Right lobe of liver (tissue), 4 donors: ENCODE data around the gene SAP30BP.

Experiments used
- CTCF ChIP-seq, 4 donors: fragments of 200-600 bp in 3 of 4; fragments of 450-650 bp in 1 of 4; IDR thresholded peaks; one replicate each; pipeline versions ENCODE4 v1.5.1 to v1.8.0; 2016 to 2022; ENCODE audit warnings: antibody characterized with exemption in 4 of 4, mild to moderate bottlenecking in 2 of 4
- POLR2A ChIP-seq: fragments of 450-650 bp; IDR thresholded peaks from one replicate; pipeline ENCODE4 v1.6.1; 2017; ENCODE audit warnings: antibody characterized with exemption, mild to moderate bottlenecking
- donor health status: DM: no; HTN: no; CAD: no.
- donor health status: DM: no; HTN: no; CAD: no.
- donor health status: DM: no; HTN: yes; CAD: no.

GRCh38 chr17:75688209-75688825 lies 21.2 kb downstream of the SAP30BP start:
- TF ChIP-seq POLR2A = no peak
- no peak for TF ChIP-seq CTCF (IDR thresholded peaks at IDR 0.05)
